Adrenal gland (tissue), 5 donors: ENCODE results near the gene TTLL5.

Source experiments
- POLR2A ChIP-seq, 2 donors: fragments of 450-650 bp; IDR thresholded peaks; one replicate each; pipeline ENCODE4 v1.6.1; 2017; ENCODE audit warnings: antibody characterized with exemption in 2 of 2, mild to moderate bottlenecking in 2 of 2, moderate library complexity in 1 of 2
- TF ChIP-seq, protein P1 (sequence below), 6 experiments: fragments of 450-650 bp in 4 of 6; fragments of 200-600 bp in 2 of 6; sonication (generic) in 1 of 6; IDR thresholded peaks; 1 replicate in 5 of 6; 2 replicates in 1 of 6; pipeline versions ENCODE4 v1.5.1 to v1.8.0; 2016 to 2021; ENCODE audit warnings: antibody characterized with exemption in 6 of 6, mild to moderate bottlenecking in 2 of 6, moderate library complexity in 1 of 6
- donor health status: DM: no; HTN: no; CAD: no.

DNA sequence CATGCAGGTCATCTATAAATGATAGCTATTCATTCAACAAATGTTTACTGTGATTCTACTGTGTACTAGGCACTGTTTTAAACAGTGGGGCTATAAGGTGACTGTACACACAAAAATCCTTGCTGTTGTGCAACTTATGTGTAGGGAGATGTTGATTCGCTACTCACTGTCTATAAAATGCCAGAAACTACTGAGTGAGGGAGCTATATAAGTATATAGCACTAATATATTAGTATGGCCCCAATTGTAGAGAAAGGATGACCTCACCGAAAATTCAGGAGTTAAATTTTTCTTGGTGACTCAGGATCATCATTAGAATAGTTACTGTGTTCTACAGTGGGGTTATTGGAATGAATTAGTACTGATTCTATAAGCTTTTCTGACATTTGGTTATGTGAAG lies 203.3 kb downstream of the TTLL5 start:
- TF ChIP-seq, protein P1, sequence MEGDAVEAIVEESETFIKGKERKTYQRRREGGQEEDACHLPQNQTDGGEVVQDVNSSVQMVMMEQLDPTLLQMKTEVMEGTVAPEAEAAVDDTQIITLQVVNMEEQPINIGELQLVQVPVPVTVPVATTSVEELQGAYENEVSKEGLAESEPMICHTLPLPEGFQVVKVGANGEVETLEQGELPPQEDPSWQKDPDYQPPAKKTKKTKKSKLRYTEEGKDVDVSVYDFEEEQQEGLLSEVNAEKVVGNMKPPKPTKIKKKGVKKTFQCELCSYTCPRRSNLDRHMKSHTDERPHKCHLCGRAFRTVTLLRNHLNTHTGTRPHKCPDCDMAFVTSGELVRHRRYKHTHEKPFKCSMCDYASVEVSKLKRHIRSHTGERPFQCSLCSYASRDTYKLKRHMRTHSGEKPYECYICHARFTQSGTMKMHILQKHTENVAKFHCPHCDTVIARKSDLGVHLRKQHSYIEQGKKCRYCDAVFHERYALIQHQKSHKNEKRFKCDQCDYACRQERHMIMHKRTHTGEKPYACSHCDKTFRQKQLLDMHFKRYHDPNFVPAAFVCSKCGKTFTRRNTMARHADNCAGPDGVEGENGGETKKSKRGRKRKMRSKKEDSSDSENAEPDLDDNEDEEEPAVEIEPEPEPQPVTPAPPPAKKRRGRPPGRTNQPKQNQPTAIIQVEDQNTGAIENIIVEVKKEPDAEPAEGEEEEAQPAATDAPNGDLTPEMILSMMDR (IDR thresholded peaks at IDR 0.05), result no peak
- no peak for TF ChIP-seq POLR2A (IDR thresholded peaks at IDR 0.05)
